T-helper 2 cell (primary cell): ENCODE data around the gene PTOV1.

Experiments
- DNase-seq, 5 experiments: peaks; one replicate each; pipeline versions ENCODE4 v3.0.0 to v3.0.0-alpha.2; 2012 to 2022

Gene PTOV1

DNA sequence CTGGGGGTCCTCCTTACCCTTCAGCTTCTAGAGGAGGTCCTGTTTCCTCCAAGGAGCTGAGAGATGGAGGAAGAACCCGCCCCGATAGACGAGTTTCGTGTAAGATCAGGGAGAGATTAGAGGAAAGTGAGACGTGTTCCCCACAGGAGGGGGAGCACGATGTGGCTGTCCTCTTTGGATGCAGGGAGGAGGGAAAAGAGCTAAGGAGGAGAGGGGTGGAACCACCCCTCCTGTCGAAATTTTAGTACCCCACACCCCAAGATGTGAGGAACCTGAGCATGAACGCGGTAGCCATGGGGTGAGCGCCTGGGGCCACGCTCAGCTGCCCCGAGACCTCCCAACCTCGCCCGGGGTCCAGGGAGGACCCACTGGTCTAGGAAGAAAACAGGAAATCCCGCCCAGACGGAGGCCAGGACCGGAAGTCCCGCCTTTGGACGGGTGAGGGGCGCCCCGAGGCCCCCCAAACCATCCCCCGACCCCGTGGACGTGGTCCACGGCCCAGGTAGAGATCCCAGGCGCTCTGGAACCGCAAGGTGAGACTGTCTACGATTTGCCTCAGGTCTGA, 25.0 kb downstream of the PTOV1 start:
- DNase-seq: peak in 4 of 5 experiments; percentile 20 to 65 (median 32)

DNA sequence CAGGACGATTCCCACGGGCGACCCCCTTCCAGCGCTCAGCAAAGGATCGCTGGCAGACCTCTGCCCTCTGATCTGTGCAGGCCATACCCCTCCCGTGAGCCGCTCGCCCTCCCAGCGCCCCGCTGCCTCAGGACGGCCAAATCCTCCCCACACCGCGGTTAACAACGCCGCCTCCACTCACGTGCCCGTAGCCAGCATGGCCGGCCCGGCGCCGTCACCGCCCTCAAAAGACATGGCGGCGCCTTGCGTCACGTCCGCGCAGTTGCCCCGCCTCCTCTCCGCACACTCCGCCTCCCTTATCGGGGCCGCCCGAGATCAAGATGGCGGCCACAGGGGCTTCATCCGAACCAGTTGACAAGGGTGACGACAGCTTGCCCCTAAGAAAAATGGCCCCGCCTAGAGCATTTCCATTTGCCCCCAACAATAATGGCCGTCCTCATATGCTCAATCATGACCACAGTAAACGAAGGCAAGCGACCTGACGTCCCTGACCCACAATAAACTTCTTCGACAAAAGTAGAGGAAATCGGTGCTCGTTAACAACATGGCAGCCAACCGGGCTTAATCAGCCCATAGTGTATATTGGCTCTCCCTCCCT, 25.6 kb downstream of the PTOV1 start:
- DNase-seq: peak; percentile 93 to 99 (median 97)

DNA sequence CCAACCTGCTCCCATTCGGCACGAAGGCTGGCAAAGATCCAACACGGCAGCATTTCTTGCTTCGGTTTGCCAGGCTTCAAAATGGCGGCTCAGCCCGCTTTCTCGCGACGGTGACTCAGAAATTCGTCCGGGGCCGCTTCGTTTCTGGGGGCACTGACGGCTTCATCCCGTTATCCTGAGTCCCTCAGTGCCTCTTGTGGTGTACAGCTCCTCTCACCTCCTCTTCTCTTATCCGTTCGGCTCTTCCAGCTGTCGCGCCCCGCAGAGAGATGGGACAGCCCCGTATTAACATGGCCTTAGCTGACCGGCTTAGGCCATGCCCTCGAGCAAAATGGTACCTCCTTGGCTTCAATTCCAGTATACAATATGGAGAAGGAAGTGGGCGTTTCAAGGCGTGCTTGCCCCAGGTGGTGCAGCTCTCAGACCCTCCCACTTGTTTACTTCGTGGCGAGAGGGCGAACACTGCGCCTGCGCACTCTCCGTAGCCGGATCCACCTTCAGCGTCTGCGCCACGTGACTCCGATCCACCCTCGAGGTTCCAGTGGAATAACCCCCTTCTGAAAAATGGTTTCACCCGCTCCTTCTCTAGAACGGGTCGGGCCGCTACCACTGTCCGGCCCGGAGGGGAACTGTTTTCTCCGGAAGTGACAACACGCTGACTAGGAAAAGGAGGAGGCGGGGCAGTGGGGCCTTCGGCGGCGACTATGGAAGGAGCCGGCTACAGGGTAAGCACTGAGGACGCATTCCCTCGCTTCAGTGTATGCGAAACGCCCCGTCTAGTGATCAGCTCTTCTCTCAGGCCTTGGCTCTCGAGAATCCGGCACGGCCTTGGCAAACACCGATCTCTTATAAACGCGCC, 26.3 kb downstream of the PTOV1 start, which contains the start of the genes AKT1S1 and TBC1D17:
TSS of gene AKT1S1 (minus strand) at position 336 of the 859 bp plus-strand sequence. CDS start 4,060 bp downstream, outside the sequence.
TSS of gene TBC1D17 (plus strand) at position 683 of the 859 bp plus-strand sequence. CDS start at position 705, 22 bp downstream.
- DNase-seq: peak; percentile 94 to 100 (median 99)

DNA sequence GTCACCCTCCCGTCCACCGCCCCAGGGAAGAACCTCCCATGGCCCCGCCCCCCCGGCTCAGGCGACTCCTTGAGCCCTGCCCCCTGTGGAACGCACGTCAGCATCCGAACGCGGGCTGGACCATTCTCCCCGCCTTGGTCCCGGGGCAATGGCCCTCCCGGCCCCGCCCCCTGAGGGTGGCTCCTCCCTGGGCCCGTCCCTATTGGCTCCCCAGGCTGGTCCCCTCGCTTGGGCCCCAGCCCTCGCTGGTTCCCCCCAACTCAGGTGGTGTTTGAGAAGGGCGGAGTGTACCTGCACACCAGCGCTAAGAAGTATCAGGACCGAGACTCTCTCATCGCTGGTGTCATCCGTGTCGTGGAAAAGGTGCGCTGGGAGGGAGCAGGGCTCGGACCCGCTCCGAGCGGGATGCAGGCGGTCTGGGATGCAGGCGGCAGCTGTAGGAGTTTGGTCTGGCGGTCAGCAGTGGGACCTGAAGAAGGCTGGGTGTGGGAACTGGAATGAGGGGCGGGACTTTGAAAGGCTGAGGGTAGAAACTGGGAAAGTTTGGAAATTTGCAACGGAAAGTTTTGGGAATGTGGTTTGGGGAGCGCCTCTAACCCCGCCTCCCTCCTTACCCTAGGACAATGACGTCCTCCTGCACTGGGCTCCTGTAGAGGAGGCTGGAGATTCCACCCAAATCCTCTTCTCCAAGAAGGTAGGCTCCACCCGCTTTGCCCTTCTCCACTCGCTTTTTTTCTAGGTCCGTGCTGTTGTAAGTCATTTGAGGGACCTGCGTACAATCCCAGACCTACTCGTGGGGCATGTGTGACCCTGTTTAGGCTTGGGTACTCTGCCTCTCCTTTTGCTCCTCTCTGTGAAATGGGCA, 27.2 kb downstream of the PTOV1 start:
- DNase-seq: peak; percentile 97 to 99 (median 98)

DNA sequence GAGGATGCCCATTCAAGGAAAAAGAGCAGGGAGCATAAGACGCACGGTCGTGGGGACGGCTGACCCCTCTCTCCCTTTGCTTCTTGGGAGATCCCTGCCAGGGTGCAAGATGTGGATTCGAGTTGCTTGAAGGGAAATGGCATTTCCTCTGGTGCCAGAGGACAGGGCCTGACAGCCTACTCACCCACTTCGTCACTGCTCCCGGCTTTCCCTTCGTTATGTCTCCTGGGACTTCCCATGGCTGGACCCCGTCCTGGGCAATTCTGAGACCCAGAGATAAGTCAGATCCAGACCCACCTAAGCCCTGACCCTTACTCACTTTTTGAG, 27.7 kb downstream of the PTOV1 start:
- DNase-seq: no peak

DNA sequence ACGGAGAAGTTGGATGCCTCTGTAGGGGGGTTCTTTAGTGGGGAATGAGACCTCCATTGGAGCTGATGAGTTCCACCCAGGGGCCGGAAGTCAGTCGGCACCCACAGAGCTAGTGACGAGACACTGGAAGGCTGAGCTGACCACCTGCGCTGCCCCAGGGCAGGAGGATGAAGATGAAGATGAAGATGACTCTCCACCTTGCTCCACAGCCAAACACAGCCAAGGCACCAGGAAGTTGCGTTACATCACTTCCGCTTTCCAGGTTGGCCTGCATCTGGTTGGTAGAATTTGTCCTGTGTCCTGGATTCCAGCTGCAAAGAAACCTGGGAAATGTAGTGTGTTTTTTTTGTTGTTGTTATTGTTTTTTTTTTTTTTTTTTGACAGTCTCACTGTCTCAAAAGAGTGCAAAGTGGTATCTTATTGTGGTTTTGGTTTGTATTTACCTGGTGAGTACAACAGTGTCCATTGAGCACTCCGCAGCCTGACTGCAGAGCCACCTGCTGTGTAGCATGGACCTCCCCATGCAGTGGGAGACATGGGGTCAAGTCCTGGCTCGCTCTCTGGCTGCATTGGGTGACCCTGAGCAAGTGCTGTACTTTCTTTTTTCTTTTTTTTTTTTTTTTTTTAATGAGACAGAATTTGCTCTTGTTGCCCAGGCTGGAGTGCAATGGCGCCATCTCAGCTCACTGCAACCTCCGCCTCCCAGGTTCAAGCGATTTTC, 28.4 kb downstream of the PTOV1 start:
- DNase-seq: peak in 1 of 5 experiments; percentile 66

DNA sequence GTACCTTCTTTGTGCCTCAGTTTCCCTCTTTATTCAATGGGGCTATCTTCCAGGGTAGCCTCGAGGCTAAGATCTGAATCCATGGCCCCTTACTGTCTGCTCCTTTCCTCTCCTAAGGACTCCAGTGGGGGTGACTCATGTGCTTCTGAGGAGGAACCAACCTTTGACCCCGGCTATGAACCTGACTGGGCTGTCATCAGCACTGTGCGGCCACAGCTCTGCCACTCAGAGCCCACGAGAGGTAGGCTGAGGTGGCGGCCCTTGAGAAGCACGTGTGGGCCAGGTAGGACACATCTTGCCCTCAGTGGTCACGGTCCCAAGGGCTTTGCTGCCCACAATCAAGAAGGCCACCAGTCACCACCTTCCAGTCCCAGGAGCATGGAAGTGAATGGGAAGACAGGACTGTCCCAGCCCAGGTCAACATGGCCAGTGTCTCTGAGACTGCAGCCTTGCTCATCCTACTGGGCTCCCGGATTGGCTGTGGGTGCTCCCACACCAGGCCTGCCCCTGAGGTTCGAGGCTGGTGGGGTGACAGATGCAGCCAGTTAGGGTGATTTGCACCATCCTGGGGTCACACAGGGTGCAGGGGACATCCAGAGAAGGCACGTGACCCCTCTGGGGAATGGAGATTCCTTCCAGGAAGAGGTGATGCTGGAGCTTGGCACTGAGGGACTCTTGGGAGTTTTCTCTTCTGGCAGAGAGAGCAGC, 29.4 kb downstream of the PTOV1 start:
- no peak for DNase-seq

DNA sequence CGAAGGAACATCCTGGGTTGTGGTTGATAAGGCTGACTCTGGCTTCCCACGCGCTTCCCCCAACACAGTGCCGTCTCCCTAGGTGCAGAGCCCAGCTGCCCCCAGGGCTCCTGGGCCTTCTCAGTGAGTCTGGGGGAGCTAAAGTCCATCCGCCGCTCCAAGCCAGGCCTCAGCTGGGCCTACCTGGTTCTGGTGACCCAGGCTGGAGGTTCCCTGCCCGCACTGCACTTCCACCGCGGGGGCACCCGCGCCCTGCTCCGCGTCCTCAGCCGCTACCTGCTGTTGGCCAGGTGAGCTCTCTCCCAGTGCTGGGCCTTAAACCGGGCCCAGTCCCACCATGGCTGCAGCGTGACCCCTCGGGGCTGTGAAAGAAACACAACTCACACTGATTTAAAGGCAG, 30.2 kb downstream of the PTOV1 start:
- DNase-seq: no peak

DNA sequence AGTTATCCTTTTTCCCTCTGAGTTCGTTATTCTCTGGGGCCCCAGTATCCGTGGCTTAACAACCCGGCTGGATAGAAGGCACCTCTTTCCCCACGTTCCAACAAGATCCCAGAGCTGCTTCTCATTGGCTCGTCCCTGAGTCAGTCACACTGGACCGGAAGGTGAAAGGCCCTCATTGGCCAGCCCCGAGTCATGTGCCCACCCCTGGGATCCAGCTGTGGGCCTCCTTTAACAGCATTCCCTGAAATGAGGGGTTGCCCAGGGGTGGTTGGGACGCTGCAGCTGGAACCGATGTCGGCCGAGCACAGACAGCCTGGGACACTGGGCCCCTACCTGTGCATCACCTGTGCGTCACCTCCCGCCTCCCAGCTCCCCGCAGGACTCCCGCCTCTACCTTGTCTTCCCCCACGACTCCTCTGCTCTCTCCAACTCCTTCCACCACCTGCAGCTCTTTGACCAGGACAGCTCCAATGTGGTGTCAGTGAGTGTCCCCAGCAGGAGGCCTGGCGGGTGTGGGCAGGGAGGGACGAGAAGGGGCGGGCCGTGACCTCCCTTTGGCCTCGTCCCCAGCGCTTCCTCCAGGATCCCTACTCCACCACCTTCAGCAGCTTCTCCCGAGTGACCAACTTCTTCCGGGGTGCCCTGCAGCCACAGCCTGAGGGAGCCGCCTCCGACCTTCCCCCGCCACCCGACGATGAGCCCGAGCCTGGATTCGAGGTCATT, 30.9 kb downstream of the PTOV1 start:
- DNase-seq: no peak

DNA sequence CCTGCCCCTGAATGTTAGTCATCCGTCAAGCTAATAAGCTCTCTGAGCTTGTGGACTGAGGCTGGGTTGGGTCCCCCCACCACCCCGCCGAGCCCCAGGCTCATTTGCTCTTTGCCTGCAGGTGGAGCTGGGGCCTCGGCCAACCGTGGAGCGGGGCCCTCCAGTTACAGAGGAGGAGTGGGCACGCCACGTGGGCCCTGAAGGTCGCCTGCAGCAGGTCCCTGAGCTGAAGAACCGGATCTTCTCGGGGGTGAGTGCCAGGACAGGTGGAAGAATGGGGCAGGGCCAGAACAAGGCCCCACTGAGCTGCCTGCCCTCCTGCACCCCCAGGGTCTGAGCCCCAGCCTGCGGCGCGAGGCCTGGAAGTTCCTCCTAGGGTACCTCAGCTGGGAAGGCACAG, 31.7 kb downstream of the PTOV1 start:
- DNase-seq: no peak

DNA sequence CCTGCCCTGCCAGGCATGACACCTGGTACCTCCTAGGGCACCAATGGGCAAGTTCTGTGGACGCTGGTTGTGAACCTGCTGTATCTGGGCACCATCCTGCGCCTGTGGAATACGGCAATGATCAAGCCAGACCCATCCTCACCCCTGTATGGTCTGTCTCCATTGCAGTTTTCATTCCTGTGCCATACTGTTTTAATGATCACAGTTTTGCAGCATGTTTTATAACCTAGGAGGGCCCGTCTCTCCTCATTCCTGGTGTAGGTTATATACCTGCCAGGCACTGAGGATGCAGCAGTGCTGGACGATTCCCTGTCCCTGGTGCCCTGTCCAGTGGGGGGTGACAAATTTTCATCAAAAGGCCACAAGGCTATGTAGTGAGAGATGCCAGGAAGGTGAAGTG, 32.1 kb downstream of the PTOV1 start:
- DNase-seq: no peak

DNA sequence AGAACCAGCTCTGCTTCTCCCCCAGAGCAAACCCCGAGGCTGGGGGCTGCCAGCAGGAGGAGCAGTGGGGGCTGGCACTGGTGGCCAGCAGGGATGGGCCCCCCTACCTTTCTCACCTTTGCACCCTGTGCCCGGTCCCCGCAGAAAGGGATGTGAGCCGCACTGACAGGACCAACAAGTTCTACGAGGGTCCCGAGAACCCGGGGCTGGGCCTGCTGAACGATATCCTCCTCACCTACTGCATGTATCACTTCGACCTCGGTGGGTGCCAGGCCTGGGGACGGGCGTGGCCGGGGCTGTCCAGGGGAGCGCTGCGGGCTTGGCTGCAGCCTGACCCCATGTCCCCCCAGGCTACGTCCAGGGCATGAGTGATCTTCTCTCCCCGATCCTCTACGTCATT, 33.1 kb downstream of the PTOV1 start:
- no peak for DNase-seq

DNA sequence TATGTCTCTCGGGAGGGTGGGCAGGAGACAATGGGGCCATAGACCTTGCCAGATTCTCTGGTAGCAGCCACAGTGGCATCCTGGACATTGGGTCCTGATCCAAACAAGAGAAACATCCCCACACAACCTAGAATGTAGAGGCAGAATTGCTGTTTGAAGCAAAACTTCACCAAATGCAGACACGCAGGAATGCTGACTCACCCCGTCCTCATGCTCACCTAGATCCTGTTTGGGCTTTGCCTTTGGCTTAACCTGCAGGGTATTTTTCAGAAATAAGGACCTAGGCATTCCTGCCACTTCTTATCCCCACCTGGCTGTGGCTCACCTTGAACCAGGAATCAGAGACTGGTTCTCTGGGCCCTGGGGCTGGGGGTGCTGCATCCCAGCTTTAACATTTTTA, 33.8 kb downstream of the PTOV1 start:
- no peak for DNase-seq

DNA sequence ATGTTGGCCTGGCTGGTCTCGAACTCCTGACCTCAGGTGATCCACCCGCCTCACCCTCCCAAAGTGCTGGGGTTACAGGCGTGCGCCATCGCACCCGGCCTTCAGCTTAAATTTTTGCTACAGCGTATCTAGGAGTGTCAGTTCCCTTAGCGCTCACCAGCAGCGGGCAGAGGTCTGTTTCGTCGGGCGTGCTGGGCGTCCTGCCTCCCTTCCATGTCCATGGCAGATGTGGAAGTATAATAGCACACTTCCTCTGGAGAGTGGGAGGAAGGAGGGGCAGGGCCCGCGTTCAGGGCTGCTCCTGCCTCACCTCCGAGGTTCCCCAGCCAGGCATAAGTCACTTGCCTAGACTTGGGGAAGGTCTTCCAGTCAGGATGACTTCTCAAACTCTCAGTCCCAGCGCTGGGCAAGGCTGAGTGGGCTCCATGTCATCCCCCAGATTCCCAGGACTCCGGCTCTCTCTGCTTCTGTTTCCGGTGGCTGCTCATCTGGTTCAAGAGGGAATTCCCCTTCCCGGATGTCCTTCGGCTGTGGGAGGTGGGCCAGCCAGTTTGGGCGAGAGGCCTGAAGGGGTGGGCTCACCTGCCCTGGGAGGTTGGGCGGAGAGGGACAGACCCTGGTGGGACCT, 36.2 kb downstream of the PTOV1 start:
- no peak for DNase-seq

DNA sequence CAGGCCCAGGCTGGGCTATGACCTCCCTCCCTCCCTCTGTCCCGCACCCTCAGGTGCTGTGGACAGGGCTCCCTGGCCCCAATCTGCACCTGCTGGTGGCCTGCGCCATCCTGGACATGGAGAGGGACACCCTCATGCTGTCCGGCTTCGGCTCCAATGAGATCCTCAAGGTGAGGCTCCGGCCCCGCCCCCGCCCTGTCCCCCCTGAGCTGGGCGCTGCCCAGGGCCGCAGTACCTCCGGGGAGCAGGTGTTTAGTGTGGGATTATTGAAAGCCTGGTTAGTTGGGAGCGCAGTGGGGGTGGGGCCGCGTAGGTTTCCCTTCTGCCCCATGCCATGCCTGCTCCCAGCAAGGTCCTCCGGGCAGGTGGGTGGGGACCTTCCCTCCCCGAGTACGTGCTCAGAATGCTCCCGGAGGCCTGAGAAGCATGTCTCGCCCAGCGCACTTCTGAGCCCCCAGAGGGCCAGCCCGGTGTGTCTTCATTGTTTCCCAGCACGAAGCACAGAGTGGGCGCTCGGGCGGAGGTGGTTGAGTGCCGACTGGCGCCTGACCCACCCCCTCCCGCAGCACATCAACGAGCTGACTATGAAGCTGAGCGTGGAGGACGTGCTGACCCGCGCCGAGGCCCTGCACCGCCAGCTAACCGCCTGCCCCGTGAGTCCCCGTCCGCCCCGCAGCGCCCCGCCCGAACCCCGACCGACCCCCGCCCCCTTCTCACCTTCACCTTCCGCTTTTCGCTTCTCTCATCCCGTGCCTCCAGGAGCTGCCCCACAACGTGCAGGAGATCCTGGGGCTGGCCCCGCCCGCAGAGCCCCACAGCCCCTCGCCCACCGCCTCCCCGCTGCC, 36.9 kb downstream of the PTOV1 start:
- DNase-seq: no peak

DNA sequence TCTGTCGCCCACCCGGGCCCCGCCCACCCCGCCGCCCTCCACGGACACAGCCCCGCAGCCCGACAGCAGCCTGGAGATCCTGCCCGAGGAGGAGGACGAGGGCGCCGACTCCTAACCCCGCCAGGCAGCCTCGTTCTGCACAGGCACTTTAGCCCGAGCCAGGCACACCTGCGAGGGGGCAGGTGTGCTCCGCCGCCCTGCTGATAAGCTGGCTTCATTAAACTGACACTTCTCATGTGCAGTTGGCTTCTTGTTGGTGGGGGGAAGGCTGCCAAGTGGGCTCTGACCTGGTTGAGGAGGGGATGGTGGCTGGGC, 37.5 kb downstream of the PTOV1 start:
- no peak for DNase-seq

DNA sequence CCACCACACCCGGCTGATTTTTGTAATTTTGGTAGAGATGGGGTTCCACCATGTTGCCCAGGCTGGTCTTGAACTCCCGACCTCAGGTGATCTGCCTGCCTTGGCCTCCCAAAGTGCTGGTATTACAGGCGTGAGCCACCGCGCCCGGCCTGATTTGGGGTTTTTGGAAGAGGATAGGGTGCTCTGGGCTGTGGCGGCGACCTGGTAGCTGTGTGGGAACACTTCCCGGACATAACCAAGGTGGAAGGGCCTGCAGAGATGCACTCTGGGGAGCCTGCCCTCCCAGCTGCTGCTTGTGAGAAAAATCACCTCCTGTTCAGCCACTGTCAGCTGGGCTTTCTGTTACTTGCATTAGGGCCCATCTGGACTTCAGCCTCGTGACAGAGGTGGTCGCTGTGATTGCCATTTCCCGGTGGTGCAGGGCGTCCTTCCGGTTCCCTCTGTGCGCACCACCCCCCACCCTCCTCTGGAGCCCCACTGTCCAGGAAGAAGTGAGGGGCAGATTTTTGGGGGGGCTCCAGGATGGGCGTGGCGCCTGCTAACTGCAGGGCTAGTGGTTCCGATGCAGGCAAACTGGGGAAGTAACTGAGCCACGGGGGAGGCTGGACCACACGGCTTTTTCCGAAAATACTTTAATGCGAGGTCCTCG, 38.2 kb downstream of the PTOV1 start:
- no peak for DNase-seq

DNA sequence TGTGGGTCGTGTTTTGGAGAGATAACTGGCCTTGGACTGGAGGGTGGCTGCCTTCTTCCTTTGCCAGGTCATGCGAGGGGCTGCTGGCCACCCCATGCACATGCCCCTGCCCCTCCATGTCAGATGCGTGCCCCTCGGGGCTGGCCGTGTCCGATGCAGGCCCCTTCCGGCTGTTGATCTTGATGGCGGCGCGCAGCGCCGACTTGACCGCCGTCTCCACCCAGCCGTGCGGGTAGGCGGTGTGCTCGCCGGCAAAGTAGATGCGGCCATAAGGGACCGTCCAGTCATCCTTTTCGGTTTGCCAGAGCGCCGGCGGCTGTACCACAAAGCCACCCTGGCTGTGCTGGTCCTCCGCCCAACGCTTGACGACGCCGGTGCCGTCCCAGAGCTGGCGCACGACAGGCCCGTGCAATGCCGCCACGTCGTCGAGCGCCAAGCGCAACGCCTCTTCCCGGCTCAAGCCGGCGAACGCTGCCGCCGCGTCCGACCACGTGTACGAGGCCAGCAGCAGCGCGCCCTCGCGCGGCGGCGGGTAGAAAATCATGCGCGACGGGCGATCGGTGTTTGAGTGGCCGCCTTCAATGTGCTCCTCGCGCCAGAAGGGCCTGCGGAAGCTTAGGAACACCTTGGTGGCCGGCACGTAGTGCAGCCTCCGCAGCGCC, 38.9 kb downstream of the PTOV1 start:
- peak; percentile 52 to 88 (median 61) for DNase-seq
